A549 (cell line): ENCODE data around the gene SBNO1. TPM values are rescaled to one million over a fixed set of nuclear protein-coding genes. Genes with fewer than 3 reads are reported as not detected.

Source experiments
- ATAC-seq, 2 experiments: fragments of 200-7000 bp in 1 of 2; fragments of >200 bp in 1 of 2; cut with Nextera tagmentation in 1 of 2; cut with Tn5 transposase in 1 of 2; 3 replicates each; pipeline versions ENCODE4 v1.8.0 to v1.9.1; 2018 to 2020; ENCODE audit warnings: mild to moderate bottlenecking in 1 of 2, moderate library complexity in 1 of 2
- CTCF ChIA-PET: fragments of 300-600 bp; sonication (Branson Sonifier 250); formaldehyde crosslinking; extraction: SDS; loops from one replicate; lab custom pipeline; 2021; ENCODE audit warnings: antibody characterized with exemption, inconsistent platforms; lab: Yijun Ruan, JAX
- POLR2A ChIA-PET: fragments of 350-600 bp; formaldehyde crosslinking; extraction: SDS; loops from one replicate; lab custom pipeline; 2021; ENCODE audit warnings: antibody characterized with exemption, inconsistent platforms; lab: Yijun Ruan, JAX
- DNase-seq, 2 experiments: peaks; one replicate each; pipeline versions ENCODE4 v3.0.0 to v3.0.0-alpha.2; 2011 to 2016; ENCODE audit warnings: low read depth in 1 of 2, low spot score in 1 of 2
- FAIRE-seq: peaks from 2 replicates; lab custom pipeline; 2011; peaks lifted over from hg19 to GRCh38; lab: Jason Lieb, UNC
- H3K27ac ChIP-seq, 2 experiments: fragments of >200 bp; sonication (Bioruptor Twin); formaldehyde crosslinking; 3 replicates each; pipeline ENCODE4 v1.5.1; 2016 to 2017
- H3K4me1 ChIP-seq: fragments of >200 bp; sonication (Bioruptor Twin); formaldehyde crosslinking; 3 replicates; pipeline ENCODE4 v1.6.1; 2016
- H3K4me2 ChIP-seq: fragments of >200 bp; sonication (Bioruptor Twin); formaldehyde crosslinking; 3 replicates; pipeline ENCODE4 v1.6.1; 2016
- H3K4me3 ChIP-seq: fragments of >200 bp; sonication (Bioruptor Twin); formaldehyde crosslinking; 3 replicates; pipeline ENCODE4 v1.5.1; 2016
- H3K9me3 ChIP-seq: fragments of >200 bp; sonication (Bioruptor Twin); formaldehyde crosslinking; 3 replicates; pipeline ENCODE4 v1.6.1; 2016
- CHD2 ChIP-seq: fragments of 150-350 bp; IDR thresholded peaks from 2 replicates; pipeline ENCODE4 v1.6.1; 2014; ENCODE audit warnings: low read length; ENCODE audit not compliant: partially characterized antibody
- EHMT2 ChIP-seq: fragments of 200-600 bp; sonication (generic); IDR thresholded peaks from 2 replicates; pipeline ENCODE4 v1.6.1; 2016; ENCODE audit warnings: antibody characterized with exemption, low read depth, mild to moderate bottlenecking, moderate library complexity
- EP300 ChIP-seq, 2 experiments: fragments of >200 bp; sonication (Bioruptor Twin); formaldehyde crosslinking; IDR thresholded peaks; 2 replicates in 1 of 2; 3 replicates in 1 of 2; pipeline ENCODE4 v1.6.1; 2016 to 2017
- FOSL2 ChIP-seq, 2 experiments: fragments of 450-650 bp in 1 of 2; fragments of >200 bp in 1 of 2; sonication (Bioruptor Twin) in 1 of 2; formaldehyde crosslinking; IDR thresholded peaks; 2 replicates each; pipeline versions ENCODE4 v1.5.0 to v1.6.1; 2016 to 2020; ENCODE audit warnings: mild to moderate bottlenecking in 1 of 2, moderate library complexity in 1 of 2
- HOXB5 ChIP-seq: fragments of 250-450 bp; sonication (Bioruptor Pico); IDR thresholded peaks from 2 replicates; pipeline ENCODE4 v1.5.0; 2020; ENCODE audit warnings: mild to moderate bottlenecking, moderate library complexity
- JUNB ChIP-seq: fragments of >200 bp; sonication (Bioruptor Twin); formaldehyde crosslinking; IDR thresholded peaks from 2 replicates; pipeline ENCODE4 v1.6.1; 2016
- PHF8 ChIP-seq: fragments of 200-600 bp; sonication (generic); IDR thresholded peaks from 2 replicates; pipeline ENCODE4 v1.6.1; 2016; ENCODE audit warnings: low read depth, mild to moderate bottlenecking, antibody characterized with exemption, moderate library complexity, borderline replicate concordance
- RCOR1 ChIP-seq: fragments of 150-350 bp; IDR thresholded peaks from 2 replicates; pipeline ENCODE4 v1.6.1; 2014; ENCODE audit warnings: antibody characterized with exemption, low read length, low read depth
- SMC3 ChIP-seq: fragments of >200 bp; sonication (Bioruptor Twin); formaldehyde crosslinking; IDR thresholded peaks from 3 replicates; pipeline ENCODE4 v1.6.1; 2018; ENCODE audit warnings: inconsistent platforms
- ZNF302 ChIP-seq: fragments of 250-450 bp; sonication (Bioruptor Pico); IDR thresholded peaks from 2 replicates; pipeline ENCODE4 v1.9.0; 2021; ENCODE audit warnings: inconsistent platforms, mild to moderate bottlenecking, moderate library complexity
- WGBS: methylation state at CpG from one replicate; pipeline ENCODE4 v1.1.6; 2017; ENCODE audit errors: missing lambda C conversion rate; 5-methylcytosine and 5-hydroxymethylcytosine counted together
- polyA plus RNA-seq, 4 experiments: library from polyadenylated mRNA; depleted of rRNA in 3 of 4; stranded (reverse); fragments of >200 nt; fragmentation: RNase III in 1 of 4; extraction: RNeasy Plus Mini Kit Qiagen cat#74134 plus additional on column Dnase treatment in 1 of 4; gene quantifications; 2 replicates in 3 of 4; 3 replicates in 1 of 4; pipeline ENCODE4 v1.2.3, GENCODE V29; 2011 to 2017
- TF ChIP-seq, protein P1 (sequence below): fragments of 200-600 bp; sonication (generic); IDR thresholded peaks from 2 replicates; pipeline ENCODE4 v1.6.1; 2016; ENCODE audit warnings: antibody characterized with exemption, mild to moderate bottlenecking, moderate library complexity
- TF ChIP-seq, protein P2 (sequence below): IDR thresholded peaks from 2 replicates; pipeline ENCODE4 v1.6.1; 2012
- TF ChIP-seq, protein P3 (sequence below): fragments of 250-450 bp; sonication (Bioruptor Pico); IDR thresholded peaks from 2 replicates; pipeline ENCODE4 v1.5.0; 2021; ENCODE audit warnings: mild to moderate bottlenecking, moderate library complexity, borderline replicate concordance

Gene SBNO1
- polyA plus RNA-seq, 2 of the 4 experiments (the other 2 are of a cell fraction): 25.9 to 35.7 TPM

DNA sequence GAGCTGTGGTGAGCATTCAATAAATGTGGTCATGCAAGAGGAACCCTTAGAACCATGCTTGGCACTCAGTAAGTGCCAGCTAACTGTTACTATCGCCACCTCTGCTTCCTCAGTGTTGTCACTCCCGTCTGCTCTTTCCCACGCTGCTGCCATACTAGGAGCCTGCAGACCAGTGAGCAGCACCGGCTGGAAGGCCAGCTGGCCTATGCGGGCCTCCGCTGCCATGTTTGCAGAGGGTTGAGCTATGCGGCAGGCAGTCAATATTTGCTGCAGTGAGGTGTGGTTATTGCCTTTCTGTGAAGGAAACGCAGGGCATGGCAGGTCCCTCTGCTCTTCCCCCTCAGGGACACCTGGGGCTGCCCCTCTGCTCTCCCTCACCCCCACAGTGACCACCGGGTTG lies 32.3 kb upstream of the SBNO1 start:
- Histone ChIP-seq H3K4me2 (no peak overlapping the region), H3K4me1 (no peaks in the 10 kb centered on the region)
- POLR2A ChIA-PET: interaction anchor here (0.6 kb wide), 1 partner anchor 12 kb away, joined by 4 read pairs; no protein-coding TSS in a partner anchor
- no peak for ATAC-seq
- FAIRE-seq: no peak
- TF ChIP-seq, protein P1, sequence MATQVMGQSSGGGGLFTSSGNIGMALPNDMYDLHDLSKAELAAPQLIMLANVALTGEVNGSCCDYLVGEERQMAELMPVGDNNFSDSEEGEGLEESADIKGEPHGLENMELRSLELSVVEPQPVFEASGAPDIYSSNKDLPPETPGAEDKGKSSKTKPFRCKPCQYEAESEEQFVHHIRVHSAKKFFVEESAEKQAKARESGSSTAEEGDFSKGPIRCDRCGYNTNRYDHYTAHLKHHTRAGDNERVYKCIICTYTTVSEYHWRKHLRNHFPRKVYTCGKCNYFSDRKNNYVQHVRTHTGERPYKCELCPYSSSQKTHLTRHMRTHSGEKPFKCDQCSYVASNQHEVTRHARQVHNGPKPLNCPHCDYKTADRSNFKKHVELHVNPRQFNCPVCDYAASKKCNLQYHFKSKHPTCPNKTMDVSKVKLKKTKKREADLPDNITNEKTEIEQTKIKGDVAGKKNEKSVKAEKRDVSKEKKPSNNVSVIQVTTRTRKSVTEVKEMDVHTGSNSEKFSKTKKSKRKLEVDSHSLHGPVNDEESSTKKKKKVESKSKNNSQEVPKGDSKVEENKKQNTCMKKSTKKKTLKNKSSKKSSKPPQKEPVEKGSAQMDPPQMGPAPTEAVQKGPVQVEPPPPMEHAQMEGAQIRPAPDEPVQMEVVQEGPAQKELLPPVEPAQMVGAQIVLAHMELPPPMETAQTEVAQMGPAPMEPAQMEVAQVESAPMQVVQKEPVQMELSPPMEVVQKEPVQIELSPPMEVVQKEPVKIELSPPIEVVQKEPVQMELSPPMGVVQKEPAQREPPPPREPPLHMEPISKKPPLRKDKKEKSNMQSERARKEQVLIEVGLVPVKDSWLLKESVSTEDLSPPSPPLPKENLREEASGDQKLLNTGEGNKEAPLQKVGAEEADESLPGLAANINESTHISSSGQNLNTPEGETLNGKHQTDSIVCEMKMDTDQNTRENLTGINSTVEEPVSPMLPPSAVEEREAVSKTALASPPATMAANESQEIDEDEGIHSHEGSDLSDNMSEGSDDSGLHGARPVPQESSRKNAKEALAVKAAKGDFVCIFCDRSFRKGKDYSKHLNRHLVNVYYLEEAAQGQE: no peak
- TF ChIP-seq, protein P2, sequence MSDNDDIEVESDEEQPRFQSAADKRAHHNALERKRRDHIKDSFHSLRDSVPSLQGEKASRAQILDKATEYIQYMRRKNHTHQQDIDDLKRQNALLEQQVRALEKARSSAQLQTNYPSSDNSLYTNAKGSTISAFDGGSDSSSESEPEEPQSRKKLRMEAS: no peak
- no peak for TF ChIP-seq ZNF302 (CRISPR knock-in tag)
- no peak for TF ChIP-seq HOXB5
- TF ChIP-seq, all 56 proteins: peak for 0
- 90% methylated on average over 9 of the region's 9 CpGs for WGBS
- CTCF ChIA-PET: interaction anchor here (0.6 to 1.4 kb wide), 2 partner anchors 9 to 13 kb away, joined by 3 read pairs; partner anchors contain the start of gene KMT5A
- DNase-seq: no peak
- Histone ChIP-seq H3K27ac (no peak overlapping the region), H3K9me3 (no peaks in the 10 kb centered on the region), H3K4me3 (no peak overlapping the region)

DNA sequence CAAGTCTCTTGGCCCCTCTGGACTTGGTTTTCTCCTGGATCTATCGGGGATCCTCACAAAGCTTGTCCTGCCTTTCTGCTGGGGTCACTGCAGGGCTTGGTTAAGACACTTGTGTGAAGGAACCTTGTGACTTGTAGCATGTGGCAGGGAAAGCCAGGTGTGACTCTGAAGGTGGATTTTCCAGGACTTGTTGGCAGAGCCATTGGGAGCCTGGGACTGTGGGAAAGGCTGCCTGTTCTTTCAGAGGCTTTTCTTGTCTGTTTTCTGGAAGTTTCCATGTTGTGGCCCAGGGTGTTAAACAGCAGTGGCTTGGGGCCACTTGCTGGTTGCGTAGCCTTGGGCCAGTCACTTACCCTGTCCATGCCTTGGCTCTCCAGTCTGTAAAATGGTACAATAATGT lies 31.9 kb upstream of the SBNO1 start:
- H3K27ac ChIP-seq: no peak overlapping the region
- ATAC-seq (no peak), DNase-seq (no peak), FAIRE-seq (no peak)
- H3K4me2 ChIP-seq: no peak overlapping the region
- H3K9me3 ChIP-seq: no peaks in the 10 kb centered on the region
- no peak overlapping the region for H3K4me3 ChIP-seq
- H3K4me1 ChIP-seq: no peaks in the 10 kb centered on the region
- no peak for TF ChIP-seq FOSL2 (IDR thresholded peaks at IDR 0.05)
- no peak for TF ChIP-seq FOSL2 (CRISPR knock-in tag; IDR thresholded peaks at IDR 0.05)
- no peak for TF ChIP-seq PHF8
- TF ChIP-seq SMC3: no peak
- no peak for TF ChIP-seq CHD2
- TF ChIP-seq JUNB: no peak
- TF ChIP-seq, protein P3, sequence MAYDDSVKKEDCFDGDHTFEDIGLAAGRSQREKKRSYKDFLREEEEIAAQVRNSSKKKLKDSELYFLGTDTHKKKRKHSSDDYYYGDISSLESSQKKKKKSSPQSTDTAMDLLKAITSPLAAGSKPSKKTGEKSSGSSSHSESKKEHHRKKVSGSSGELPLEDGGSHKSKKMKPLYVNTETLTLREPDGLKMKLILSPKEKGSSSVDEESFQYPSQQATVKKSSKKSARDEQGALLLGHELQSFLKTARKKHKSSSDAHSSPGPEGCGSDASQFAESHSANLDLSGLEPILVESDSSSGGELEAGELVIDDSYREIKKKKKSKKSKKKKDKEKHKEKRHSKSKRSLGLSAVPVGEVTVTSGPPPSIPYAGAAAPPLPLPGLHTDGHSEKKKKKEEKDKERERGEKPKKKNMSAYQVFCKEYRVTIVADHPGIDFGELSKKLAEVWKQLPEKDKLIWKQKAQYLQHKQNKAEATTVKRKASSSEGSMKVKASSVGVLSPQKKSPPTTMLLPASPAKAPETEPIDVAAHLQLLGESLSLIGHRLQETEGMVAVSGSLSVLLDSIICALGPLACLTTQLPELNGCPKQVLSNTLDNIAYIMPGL: no peak
- TF ChIP-seq EHMT2: no peak
- no peak for TF ChIP-seq RCOR1
- TF ChIP-seq, all 56 proteins: peak for 0
- ChIA-PET POLR2A (interaction anchor here (0.6 kb wide), 1 partner anchor 13 kb away, joined by 4 read pairs; no protein-coding TSS in a partner anchor), CTCF (interaction anchor here (1.4 kb wide), 1 partner anchor 9 kb away, joined by 3 read pairs; no protein-coding TSS in a partner anchor)
- WGBS: 96% methylated on average over 2 of the region's 2 CpGs

DNA sequence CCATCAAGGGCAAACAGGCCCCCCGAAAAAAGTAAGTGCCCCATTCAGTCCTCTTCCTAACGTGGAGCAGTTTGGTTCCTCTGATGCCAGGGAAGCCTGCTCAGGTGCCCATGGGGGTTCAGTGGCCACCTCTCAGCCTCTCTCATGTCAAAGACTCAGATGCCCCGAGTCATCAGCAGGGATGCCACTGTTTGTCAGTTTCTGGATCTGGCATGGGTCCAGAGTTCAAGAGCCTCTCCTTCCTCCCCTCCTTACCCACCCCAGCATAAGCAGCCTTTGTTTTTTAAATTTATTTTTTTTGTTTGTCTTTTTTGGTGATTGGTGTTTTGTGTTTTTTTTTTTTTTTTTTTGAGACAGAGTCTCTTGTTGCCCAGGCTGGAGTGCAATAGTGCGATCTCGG lies 30.6 kb upstream of the SBNO1 start:
- Histone ChIP-seq H3K27ac (no peak overlapping the region), H3K9me3 (no peaks in the 10 kb centered on the region), H3K4me3 (no peak overlapping the region), H3K4me2 (no peak overlapping the region), H3K4me1 (peaks cover 3% of the 10 kb centered on the region)
- ATAC-seq: no peak
- 86% methylated on average over 5 of the region's 5 CpGs for WGBS
- ChIA-PET CTCF (interaction anchor here (0.9 kb wide), 1 partner anchor 10 kb away, joined by 5 read pairs; no protein-coding TSS in a partner anchor), POLR2A (interaction anchor here (0.5 kb wide), 1 partner anchor 9 kb away, joined by 6 read pairs; no protein-coding TSS in a partner anchor)
- no peak for DNase-seq
- TF ChIP-seq EP300 (IDR thresholded peaks at IDR 0.05): no peak
- FAIRE-seq: no peak
